Gastroesophageal sphincter (tissue), 4 donors: ENCODE measurements around the gene DIMT1. TPM values are rescaled to one million over a fixed set of nuclear protein-coding genes. Genes with fewer than 3 reads are reported as not detected.

Source experiments
- ATAC-seq: fragments of 150-250 bp; one replicate; pipeline ENCODE4 v1.9.1; 2016; ENCODE audit warnings: mild to moderate bottlenecking, moderate library complexity
- H3K27ac ChIP-seq, 4 donors: fragments of 200-600 bp; sonication (generic) in 3 of 4; 1 replicate in 3 of 4; 2 replicates in 1 of 4; pipeline ENCODE4 v1.5.1; 2016 to 2019
- H3K27me3 ChIP-seq: fragments of 200-600 bp; sonication (generic); one replicate; pipeline ENCODE4 v1.5.1; 2019
- H3K36me3 ChIP-seq, 2 donors: fragments of 200-600 bp; sonication (generic); one replicate each; pipeline ENCODE4 v1.5.1; 2019; ENCODE audit warnings: control low read depth in 1 of 2
- H3K4me1 ChIP-seq, 3 donors: fragments of 200-600 bp; sonication (generic); 1 replicate in 2 of 3; 2 replicates in 1 of 3; pipeline ENCODE4 v1.5.1; 2016 to 2019; ENCODE audit warnings: control low read depth in 2 of 3
- H3K4me3 ChIP-seq, 2 donors: fragments of 200-600 bp; sonication (generic); one replicate each; pipeline ENCODE4 v1.5.1; 2019; ENCODE audit warnings: mild to moderate bottlenecking in 1 of 2, moderate library complexity in 1 of 2
- H3K9me3 ChIP-seq, 3 donors: fragments of 200-600 bp; sonication (generic); one replicate each; pipeline ENCODE4 v1.5.1; 2017 to 2019; ENCODE audit warnings: control low read depth in 2 of 3
- EP300 ChIP-seq: sonication (generic); formaldehyde crosslinking; IDR thresholded peaks from one replicate; pipeline ENCODE4 v1.6.1; 2017; ENCODE audit warnings: antibody characterized with exemption, mild to moderate bottlenecking
- POLR2A ChIP-seq, 2 donors: fragments of 450-650 bp; IDR thresholded peaks; one replicate each; pipeline ENCODE4 v1.6.1; 2017; ENCODE audit warnings: antibody characterized with exemption in 2 of 2, mild to moderate bottlenecking in 2 of 2, moderate library complexity in 1 of 2
- POLR2AphosphoS5 ChIP-seq: sonication (generic); formaldehyde crosslinking; IDR thresholded peaks from one replicate; pipeline ENCODE4 v1.6.1; 2017; ENCODE audit warnings: antibody characterized with exemption
- WGBS, 2 donors: methylation state at CpG; one replicate each; pipeline ENCODE4 v1.1.5; 2018; ENCODE audit warnings: low coverage in 1 of 2; 5-methylcytosine and 5-hydroxymethylcytosine counted together
- total RNA-seq, 4 donors: library from RNA; depleted of rRNA; stranded (reverse); fragments of >200 nt; gene quantifications; one replicate each; pipeline ENCODE4 v1.1.0, GENCODE V29; 2016
- TF ChIP-seq, protein P1 (sequence below), 4 experiments: fragments of 200-600 bp in 2 of 4; fragments of 450-650 bp in 2 of 4; sonication (generic) in 1 of 4; IDR thresholded peaks; one replicate each; pipeline ENCODE4 v1.5.1; 2017 to 2019; ENCODE audit warnings: antibody characterized with exemption in 4 of 4, mild to moderate bottlenecking in 2 of 4, moderate library complexity in 2 of 4

DIMT1 gene
- 10 to 100 TPM; 21.9 to 39.6 (median 27.5) TPM for total RNA-seq

DNA sequence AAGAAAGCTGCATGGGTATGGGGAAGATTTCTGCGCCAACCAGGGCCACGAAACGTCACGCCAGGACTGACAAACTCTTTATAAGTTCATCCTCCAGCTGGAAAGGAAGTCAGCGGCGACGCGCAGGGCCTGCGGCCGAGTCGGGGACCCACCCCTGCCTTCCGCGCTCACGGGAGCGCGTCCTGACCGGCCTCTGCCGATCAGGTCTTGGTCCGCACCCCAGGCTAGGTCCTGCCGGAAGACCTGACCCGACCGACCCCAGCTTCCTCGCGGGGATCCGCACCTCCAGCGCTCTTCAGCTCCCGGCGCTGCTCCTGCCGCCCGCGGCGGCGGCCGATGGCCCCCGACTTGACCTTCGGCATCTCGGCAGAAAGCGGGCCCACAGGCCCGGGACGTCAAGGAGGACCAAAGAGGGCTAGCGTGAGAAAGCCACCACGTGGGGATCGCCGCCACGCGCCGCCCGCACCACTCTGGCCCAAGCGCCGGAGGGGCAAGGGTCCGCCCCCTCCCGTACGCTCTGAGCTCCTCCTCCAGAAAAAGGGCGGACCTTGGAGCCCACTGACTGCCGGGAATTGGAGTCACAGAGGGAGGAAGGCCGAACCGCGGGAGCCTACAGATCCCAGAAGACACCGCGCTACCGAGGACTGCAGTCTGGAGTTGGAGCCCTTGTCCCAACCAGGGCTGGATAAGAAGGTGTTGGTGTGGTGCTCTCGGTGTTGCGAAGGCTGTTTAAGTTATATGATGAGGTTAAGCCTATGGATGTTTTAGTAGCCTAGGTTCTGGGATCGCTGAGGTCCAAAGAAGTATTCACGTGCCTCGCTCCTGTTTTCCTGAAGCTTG is at the start of gene DIMT1:
DIMT1 (minus strand) TSS at position 495 of the 840 bp plus-strand sequence; CDS start at position 362, 133 bp downstream.
- Histone ChIP-seq H3K36me3 (peaks cover 0 to 32% of the 10 kb centered on the region in 2 donors), H3K4me3 (peak within 1 kb of the TSS; percentile 57 to 87), H3K27me3 (no peaks in the 10 kb centered on the region), H3K27ac (peak within 1 kb of the TSS; percentile 79 to 96 (median 87)), H3K9me3 (no peaks in the 10 kb centered on the region), H3K4me1 (peaks cover 0 to 23% (median 10%) of the 10 kb centered on the region in 3 donors)
- ATAC-seq, result peak; percentile 100
- TF ChIP-seq POLR2A (IDR thresholded peaks at IDR 0.05) (peak; percentile 58 to 64), POLR2AphosphoS5 (peak; percentile 79), EP300 (no peak)
- TF ChIP-seq, protein P1, sequence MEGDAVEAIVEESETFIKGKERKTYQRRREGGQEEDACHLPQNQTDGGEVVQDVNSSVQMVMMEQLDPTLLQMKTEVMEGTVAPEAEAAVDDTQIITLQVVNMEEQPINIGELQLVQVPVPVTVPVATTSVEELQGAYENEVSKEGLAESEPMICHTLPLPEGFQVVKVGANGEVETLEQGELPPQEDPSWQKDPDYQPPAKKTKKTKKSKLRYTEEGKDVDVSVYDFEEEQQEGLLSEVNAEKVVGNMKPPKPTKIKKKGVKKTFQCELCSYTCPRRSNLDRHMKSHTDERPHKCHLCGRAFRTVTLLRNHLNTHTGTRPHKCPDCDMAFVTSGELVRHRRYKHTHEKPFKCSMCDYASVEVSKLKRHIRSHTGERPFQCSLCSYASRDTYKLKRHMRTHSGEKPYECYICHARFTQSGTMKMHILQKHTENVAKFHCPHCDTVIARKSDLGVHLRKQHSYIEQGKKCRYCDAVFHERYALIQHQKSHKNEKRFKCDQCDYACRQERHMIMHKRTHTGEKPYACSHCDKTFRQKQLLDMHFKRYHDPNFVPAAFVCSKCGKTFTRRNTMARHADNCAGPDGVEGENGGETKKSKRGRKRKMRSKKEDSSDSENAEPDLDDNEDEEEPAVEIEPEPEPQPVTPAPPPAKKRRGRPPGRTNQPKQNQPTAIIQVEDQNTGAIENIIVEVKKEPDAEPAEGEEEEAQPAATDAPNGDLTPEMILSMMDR (IDR thresholded peaks at IDR 0.05), result peak in 1 of 4 experiments; percentile 16
- 0 to 3% methylated on average over 3 to 6 of the region's 66 CpGs for WGBS, 2 donors

DNA sequence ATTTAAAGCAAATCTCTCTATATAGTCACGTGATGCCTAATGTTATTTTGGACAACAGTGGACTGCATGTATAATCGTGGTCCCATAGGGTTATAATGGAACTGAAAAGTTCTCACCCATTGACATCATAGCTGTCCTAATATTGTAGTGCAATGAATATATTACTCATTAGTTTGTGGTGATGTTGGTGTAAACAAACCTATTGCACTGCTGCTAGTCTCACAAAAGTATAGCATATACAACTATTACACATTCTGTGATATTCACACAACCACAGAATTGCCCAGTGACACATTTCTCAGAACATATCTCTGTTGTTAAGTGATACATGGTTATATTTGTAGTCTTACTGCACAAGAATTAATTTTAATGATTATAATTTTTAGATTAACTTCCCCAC is 46.6 kb upstream of the DIMT1 start:
- no peak for ATAC-seq
- Histone ChIP-seq H3K36me3 (peaks cover 0 to 48% of the 10 kb centered on the region in 2 donors), H3K27ac (no peak overlapping the region)

DNA sequence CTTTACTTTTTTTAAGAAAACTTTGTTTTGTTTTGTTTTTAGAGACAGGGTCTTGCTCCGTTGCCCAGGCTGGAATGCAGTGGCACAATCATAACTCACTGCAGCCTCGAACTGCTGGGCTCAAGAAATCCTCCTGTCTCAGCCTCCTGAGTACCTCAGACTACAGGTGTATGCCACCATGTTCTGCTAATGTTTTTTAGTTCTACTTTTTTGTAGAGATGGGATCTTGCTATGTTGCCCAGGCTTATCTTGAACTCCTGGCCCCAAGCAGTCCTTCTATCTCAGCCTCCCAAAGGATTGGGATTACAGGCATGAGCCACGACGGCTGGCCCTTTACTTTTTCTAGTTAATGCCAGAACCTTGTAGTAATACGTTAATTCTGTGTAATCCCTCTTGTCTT is 44.8 kb upstream of the DIMT1 start:
- Histone ChIP-seq H3K4me1 (no peaks in the 10 kb centered on the region), H3K27ac (no peak overlapping the region), H3K36me3 (peaks cover 0 to 42% of the 10 kb centered on the region in 2 donors), H3K27me3 (no peaks in the 10 kb centered on the region), H3K4me3 (no peak overlapping the region), H3K9me3 (no peaks in the 10 kb centered on the region)
- 98 to 100% methylated on average over 5 of the region's 5 CpGs for WGBS, 2 donors
- TF ChIP-seq EP300, result no peak
- TF ChIP-seq, protein P1 (IDR thresholded peaks at IDR 0.05), result no peak
- TF ChIP-seq POLR2A (IDR thresholded peaks at IDR 0.05), result no peak
- TF ChIP-seq POLR2AphosphoS5, result no peak
- no peak for ATAC-seq

More for the DNA sequence above, 46.6 kb upstream of the DIMT1 start:
- Histone ChIP-seq H3K9me3 (no peaks in the 10 kb centered on the region), H3K27me3 (no peaks in the 10 kb centered on the region), H3K4me3 (no peak overlapping the region), H3K4me1 (no peaks in the 10 kb centered on the region)
- WGBS, 2 donors, result 78 to 88% methylated on average over 2 of the region's 2 CpGs
- TF ChIP-seq EP300, result no peak
- TF ChIP-seq, protein P1 (IDR thresholded peaks at IDR 0.05), result no peak
- TF ChIP-seq POLR2AphosphoS5, result no peak
- TF ChIP-seq POLR2A (IDR thresholded peaks at IDR 0.05), result no peak

DNA sequence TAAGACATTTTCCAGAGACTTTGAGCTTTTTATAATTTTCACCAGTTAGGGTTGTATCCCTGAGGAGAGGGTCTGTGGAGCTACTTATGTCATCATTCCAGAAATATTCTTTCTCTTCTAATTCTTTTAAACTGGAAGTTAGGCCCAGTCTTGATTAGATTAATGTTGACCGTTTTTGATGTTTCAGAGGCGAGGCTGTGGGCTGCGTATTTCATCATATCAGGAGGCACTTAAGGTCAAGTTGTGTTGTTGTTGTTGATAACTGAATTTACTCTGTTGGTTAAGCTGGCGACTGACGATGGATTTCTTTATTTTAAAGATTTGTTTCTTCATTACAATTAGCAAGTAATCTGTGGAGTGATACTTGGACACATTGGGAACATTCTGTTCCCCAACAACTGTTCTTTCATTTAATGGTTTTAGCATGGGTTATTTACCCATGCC is 28.9 kb upstream of the DIMT1 start:
- TF ChIP-seq, protein P1 (IDR thresholded peaks at IDR 0.05), result no peak
- TF ChIP-seq POLR2A (IDR thresholded peaks at IDR 0.05), result no peak
- no peak for TF ChIP-seq EP300
- peak; percentile 15 for TF ChIP-seq POLR2AphosphoS5
- no peaks in the 10 kb centered on the region for H3K36me3 ChIP-seq
- no peaks in the 10 kb centered on the region for H3K27me3 ChIP-seq
- WGBS, 2 donors, result 73 to 90% methylated on average over 3 to 5 of the region's 5 CpGs
- no peak overlapping the region for H3K4me3 ChIP-seq
- H3K4me1 ChIP-seq, result peaks cover 0 to 54% (median 0%) of the 10 kb centered on the region in 3 donors
- peak overlapping the region in 2 of 4 donors; percentile 63 to 66 for H3K27ac ChIP-seq
- no peak for ATAC-seq
- no peaks in the 10 kb centered on the region for H3K9me3 ChIP-seq
